SW480 (cell line): ENCODE data around the gene RTTN.
A peak's percentile ranks its signal among the peaks of the same experiment; 100 is the strongest.

Experiments used
- DNase-seq: peaks from one replicate; pipeline ENCODE4 v3.0.0-alpha.2; 2016; ENCODE audit warnings: low spot score

RTTN gene

GRCh38 chr18:70082430-70082829, 123.1 kb downstream of the RTTN start:
- no peak for DNase-seq

GRCh38 chr18:70078106-70078505, 127.4 kb downstream of the RTTN start:
- DNase-seq, result no peak

- no peak for DNase-seq
These were observed 129.6 kb downstream of the RTTN start for GRCh38 chr18:70075906-70076305.

- no peak for DNase-seq
These were observed 131.4 kb downstream of the RTTN start for GRCh38 chr18:70074116-70074515.

GRCh38 chr18:70073432-70073831, 132.1 kb downstream of the RTTN start:
- DNase-seq, result no peak

- peak; percentile 3 for DNase-seq
These were observed 132.8 kb downstream of the RTTN start for GRCh38 chr18:70072678-70073077.

GRCh38 chr18:70069965-70070364, 135.5 kb downstream of the RTTN start:
- DNase-seq, result no peak

GRCh38 chr18:70069382-70069781, 136.1 kb downstream of the RTTN start:
- no peak for DNase-seq

GRCh38 chr18:70068981-70069380, 136.5 kb downstream of the RTTN start:
- no peak for DNase-seq

- DNase-seq, result no peak
These were observed 145.8 kb downstream of the RTTN start for GRCh38 chr18:70059684-70060083.

GRCh38 chr18:70058916-70059315, 146.6 kb downstream of the RTTN start:
- DNase-seq, result no peak

GRCh38 chr18:70047931-70048603, 157.4 kb downstream of the RTTN start:
- no peak for DNase-seq

- no peak for DNase-seq
These were observed 158.7 kb downstream of the RTTN start for GRCh38 chr18:70046796-70047195.

- DNase-seq, result no peak
These were observed 159.3 kb downstream of the RTTN start for GRCh38 chr18:70046207-70046606.

GRCh38 chr18:70044632-70045031, 160.9 kb downstream of the RTTN start:
- no peak for DNase-seq

- no peak for DNase-seq
These were observed 163.9 kb downstream of the RTTN start for GRCh38 chr18:70041459-70042050.

- DNase-seq, result no peak
These were observed 166.3 kb downstream of the RTTN start for GRCh38 chr18:70039186-70039585.

- no peak for DNase-seq
These were observed 167.9 kb downstream of the RTTN start for GRCh38 chr18:70037431-70038061.

- no peak for DNase-seq
These were observed 168.6 kb downstream of the RTTN start for GRCh38 chr18:70036771-70037347.

- DNase-seq, result no peak
These were observed 169.3 kb downstream of the RTTN start for GRCh38 chr18:70036168-70036567.

GRCh38 chr18:70031221-70031620, 174.3 kb downstream of the RTTN start:
- DNase-seq, result no peak

GRCh38 chr18:70030728-70031127, 174.8 kb downstream of the RTTN start:
- DNase-seq, result no peak

- DNase-seq, result no peak
These were observed 176.3 kb downstream of the RTTN start for GRCh38 chr18:70029163-70029562.
